Hindlimb muscle (tissue), 1 donor: ENCODE results near the gene EDEM3. TPM values are rescaled to one million over a fixed set of nuclear protein-coding genes. Genes with fewer than 3 reads are reported as not detected.
"Not testable (repeated sequence)": the region's sequence is repeated elsewhere in the genome, so short reads cannot be mapped to it uniquely, and the experiment has no call there.

Experiments
- DNase-seq: peaks from one replicate; pipeline ENCODE4 v3.0.0-alpha.2; 2013
- polyA plus RNA-seq: library from polyadenylated mRNA; unstranded; fragments of 120-200 nt; gene quantifications from one replicate; pipeline ENCODE4 v1.2.1, GENCODE V29; 2013; ENCODE audit not compliant: insufficient read length

The EDEM3 gene
- polyA plus RNA-seq = 22.3 TPM

DNA sequence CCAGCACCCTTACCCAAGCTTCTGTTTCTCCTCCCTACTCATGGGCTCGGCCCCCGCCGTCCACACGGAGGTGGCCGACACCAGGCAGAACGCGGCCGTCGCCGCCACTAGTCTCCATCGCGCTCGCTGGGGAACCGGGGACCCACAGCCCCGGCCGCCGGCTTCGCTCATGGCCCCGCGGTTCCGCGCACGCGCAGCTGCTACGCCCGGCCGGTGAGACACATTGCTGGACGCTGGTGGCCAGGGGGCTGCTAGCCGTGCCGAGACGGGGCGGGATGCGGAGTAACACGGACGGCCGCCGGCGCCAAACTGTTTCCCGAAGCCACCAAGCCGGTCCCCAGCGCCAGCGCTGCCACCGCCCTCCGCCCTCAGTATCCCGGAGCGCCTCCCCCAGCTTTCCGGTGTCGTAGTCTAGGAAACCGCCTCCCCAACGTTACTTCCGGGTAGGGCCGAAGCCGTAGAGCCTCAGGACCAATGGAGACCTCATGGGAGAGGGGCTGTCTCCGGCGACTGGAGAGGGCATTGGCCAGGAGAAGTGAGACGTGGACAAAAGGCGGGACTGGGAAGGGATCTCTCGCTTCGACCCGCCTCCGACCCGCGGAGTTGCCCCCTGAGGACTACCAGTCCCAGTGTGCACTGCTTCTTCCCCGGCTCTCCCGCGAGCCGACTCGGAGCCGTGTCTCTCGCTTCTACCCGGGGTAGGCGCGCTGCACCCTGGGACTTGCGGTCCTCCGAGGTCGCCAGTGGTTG, at the start of gene EDEM3:
EDEM3 (minus strand) TSS at position 383 of the 750 bp plus-strand sequence; CDS start at position 171, 212 bp downstream.
- peak; percentile 98 for DNase-seq

DNA sequence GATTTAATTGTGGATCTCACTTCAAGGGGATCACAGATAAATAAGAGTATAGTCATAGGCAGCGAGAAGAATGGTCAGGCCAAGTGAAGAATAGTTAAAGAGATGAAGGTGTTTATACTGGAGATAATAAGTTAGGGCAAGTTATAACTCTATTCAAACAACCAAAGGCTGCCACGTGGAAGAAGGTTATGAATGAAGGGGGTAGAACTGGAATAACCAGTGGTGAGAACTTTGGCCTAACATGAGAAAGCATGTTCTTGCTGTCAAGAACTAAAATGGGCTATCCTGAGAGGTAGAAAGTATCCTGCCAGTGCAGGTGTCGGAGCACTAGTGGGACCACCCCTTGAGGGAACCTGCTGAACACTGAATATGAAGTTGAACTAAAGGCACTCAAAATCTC, 49.6 kb upstream of the EDEM3 start:
- DNase-seq = no peak

DNA sequence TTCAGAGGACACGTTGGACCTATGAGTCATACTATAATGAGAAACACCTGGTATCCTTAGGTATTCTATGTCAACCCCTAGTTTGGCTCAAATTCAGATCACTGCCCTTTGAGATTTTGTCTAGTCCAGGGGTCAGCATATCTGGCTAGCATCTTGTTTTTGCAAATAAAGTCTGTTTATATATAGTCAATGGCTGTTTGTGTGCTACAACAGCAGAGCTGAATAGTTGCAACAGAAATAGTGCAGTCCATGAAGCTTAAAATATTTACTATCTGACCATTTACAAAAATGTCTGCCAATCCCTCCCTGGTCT, 48.5 kb upstream of the EDEM3 start:
- DNase-seq = no peak

GRCh38 chr1:184802354-184803179, 47.9 kb upstream of the EDEM3 start:
- no peak for DNase-seq

- no peak for DNase-seq
Measured at GRCh38 chr1:184801503-184801902, 46.8 kb upstream of the EDEM3 start.

DNA sequence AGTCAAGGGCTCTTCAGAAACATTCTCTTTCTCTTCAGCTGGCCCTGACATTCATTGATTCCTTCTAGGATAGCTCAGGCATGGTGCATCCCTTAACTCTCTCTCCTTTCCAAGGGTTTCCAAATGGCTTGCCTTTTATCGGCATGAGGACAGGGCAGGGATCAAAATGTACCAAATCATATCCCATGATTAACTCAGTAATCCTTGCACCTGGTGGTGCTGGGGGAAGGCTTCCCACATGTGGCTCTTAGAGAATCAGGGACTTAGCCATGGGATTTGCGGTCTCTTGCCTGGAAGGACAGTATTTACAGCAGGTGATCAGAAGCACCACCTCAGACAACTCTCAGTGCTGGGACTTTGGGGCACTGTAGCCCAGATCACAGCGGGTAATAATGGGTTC, 46.2 kb upstream of the EDEM3 start:
- DNase-seq = no peak

DNA sequence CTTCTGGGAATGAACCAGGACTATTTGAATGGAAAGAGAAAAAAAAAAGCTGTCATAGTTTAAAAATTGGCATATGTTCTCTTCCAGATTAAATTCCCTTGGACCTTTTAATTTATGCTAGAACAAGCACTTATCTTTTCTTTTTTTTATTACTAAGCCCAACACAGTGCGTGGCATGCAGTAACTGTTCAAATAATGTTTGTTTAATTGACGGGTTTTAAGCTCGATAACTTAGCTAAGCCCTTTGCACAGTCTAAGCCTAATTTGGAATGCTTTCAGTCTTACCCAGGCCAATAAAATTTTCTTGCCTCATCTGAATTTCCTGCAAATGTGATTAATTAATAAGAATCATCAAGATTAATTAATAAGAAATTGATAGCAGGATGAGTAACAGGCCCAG, 39.3 kb upstream of the EDEM3 start:
- no peak for DNase-seq

GRCh38 chr1:184792450-184792969, 37.9 kb upstream of the EDEM3 start:
- DNase-seq = peak; percentile 61

GRCh38 chr1:184791550-184791900, 36.9 kb upstream of the EDEM3 start:
- DNase-seq = no peak

DNA sequence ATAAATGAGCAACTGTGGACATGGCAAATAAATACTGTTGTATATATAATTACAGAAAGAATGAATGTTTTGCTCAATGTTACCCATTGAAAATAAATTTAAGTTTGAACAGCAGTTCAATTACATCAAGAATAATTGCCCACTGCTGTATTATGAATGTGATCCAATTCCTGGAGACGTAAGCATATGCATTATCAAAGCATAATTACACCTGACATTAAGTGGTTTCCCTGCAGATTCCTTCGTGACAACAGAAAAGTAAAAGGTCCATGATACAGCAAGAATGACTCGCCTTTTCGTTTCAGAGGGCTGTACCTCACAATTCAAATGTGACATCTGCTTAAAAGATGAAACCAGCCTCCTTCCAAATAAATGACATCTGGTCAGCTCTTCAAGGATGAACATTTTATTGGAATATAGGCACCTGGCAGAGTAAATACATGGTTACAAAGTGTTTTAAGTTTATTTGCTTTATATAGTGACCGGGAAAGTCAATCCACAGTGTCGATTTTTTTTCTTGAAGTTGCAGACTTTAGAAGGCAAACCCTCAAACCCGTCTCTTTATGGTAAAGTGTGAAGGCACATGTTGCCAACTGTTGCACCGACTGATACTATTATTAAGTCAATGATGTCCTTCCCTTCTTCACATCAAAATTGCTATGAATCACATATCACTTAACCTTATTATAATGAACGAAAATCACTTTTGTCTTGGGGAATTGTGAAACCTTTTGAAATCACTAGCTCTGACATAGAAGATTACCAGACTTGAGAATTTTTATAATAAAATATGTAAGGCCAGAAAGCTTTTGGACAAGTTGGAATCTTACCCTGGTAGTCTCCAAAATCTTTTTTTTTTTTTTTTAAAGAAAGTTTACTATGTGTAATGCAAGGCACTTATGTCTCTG, 36.2 kb upstream of the EDEM3 start:
- DNase-seq = no peak

- no peak for DNase-seq
Measured at GRCh38 chr1:184789884-184790283, 35.2 kb upstream of the EDEM3 start.

- DNase-seq = no peak
Measured at GRCh38 chr1:184788970-184789369, 34.3 kb upstream of the EDEM3 start.

DNA sequence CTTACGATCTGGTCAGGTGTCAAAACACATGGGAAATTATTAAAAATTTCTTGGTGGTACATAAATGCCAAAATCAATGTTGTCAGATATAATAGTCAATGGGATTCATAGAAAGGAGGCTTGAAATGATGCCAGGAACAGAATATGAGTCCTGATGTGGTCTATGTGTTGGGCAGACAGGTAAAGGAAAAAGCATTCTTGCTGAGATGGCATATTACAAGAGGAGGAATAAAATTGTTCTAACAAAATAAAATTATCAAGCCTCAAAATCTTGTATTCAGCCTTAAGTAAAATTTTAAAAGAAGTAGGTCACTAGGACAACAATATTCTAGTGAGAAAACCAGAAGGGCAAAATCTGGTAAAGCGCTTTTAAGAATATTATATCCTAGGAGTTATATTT, 30.9 kb upstream of the EDEM3 start:
- no peak for DNase-seq

- DNase-seq = not testable (repeated sequence)
Measured at GRCh38 chr1:184783723-184784122, 29.1 kb upstream of the EDEM3 start.

- no peak for DNase-seq
Measured at GRCh38 chr1:184781941-184782340, 27.3 kb upstream of the EDEM3 start.

DNA sequence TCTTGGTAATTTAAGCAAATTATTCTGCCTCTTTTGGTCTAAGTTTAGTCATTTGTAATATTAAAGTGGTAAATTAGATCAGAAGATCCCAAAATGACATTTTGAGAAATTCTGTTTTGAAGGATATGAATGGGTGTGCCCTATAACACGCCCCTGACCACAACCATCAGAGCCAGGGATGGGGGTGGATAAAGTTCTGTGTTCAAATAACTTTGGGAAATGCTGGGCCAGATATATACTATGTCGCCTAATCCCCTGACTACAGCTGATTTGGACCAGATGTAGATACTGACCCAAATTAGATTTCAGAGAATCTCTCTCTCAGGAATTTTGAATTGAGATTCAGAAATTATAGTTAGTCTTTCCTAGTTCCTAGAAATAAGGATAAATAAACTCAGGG, 21.2 kb upstream of the EDEM3 start:
- no peak for DNase-seq

- DNase-seq = no peak
Measured at GRCh38 chr1:184775329-184775728, 20.7 kb upstream of the EDEM3 start.

DNA sequence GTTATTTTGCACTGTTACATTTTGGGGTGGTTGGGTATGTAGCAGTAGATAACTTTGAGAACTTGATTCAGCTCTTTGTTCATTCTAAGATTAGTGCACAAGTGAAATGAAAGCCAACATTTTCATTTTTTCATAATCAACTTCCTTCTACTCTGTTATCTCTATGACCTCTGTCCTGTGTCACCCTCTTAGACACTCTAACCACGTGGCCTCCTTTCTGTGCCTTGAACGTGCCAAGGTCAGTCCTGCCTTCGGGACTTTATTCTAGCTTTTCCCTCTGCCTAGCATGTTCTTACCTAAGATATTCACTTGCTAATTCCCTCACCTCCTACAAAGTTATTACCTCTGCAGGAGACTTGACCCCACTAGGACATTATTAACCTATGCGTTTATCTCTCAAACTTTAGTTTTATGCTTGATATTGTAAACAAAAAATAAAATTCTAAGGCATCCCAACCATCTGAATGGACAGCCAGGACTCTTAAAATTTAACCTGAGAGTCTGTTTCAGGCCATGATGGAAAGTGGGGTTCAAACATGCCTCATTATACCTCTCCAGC, 19.2 kb upstream of the EDEM3 start:
- no peak for DNase-seq

DNA sequence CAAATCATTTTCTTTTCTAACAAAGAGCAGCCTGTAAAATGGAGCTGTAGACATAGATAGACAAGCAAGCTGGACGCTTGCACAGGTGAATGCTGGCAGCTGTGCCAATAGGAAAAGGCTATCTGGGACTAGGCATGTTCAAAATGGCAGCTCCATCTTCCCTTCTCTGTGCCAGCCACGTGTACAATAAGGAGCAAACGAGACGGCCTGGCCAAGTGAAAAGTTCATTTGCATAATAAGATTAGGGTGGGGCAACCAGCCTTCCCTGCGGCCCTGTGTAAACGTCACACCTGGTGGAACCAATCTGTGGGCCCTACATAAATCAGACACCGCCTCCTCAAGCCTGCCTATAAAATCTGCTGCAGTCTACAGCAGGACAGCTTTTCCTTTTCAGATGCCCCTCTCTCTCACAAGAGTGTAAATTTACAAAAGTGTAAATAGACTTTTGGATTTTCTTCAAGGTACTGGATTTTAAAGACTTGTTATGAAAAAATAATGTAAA, 16.6 kb upstream of the EDEM3 start:
- DNase-seq = no peak

- DNase-seq = no peak
Measured at GRCh38 chr1:184770181-184770979, 15.7 kb upstream of the EDEM3 start.

DNA sequence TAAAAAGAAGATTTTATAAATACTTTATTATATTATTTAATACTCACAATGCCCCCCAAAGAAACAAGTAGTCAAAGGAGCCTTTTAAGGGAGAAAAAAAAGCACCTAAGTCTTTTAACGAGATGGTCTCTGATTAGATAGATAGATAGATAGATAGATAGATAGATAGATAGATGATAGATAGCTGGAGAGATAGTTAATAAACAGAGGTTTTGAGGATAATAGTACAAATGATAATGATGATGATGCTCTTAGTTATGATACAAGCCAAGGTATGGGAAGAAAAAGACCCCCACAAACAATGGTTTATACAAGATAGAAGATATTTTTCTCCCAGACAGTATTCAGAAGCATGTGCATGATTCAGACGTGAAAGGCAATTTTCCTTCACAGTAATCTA, 14.6 kb upstream of the EDEM3 start:
- DNase-seq = no peak
